Astrocyte (in vitro differentiated cells and primary cell): Measurements from ENCODE around the gene PRKCE. TPM values are rescaled to one million over a fixed set of nuclear protein-coding genes. Genes with fewer than 3 reads are reported as not detected.

Experiments used
- DNase-seq: peaks from one replicate; pipeline ENCODE4 v3.0.0-alpha.2; 2010; ENCODE audit warnings: low read depth
- FAIRE-seq: peaks from 2 replicates; lab custom pipeline; 2011; peaks lifted over from hg19 to GRCh38; lab: Jason Lieb, UNC
- H2AFZ ChIP-seq: 2 replicates; pipeline ENCODE4 v1.6.0; 2012; ENCODE audit warnings: low read depth, low read length, inconsistent platforms
- H3K27ac ChIP-seq: 2 replicates; pipeline ENCODE4 v1.5.1; 2011; ENCODE audit warnings: low read depth, low read length, inconsistent platforms
- H3K27me3 ChIP-seq: 2 replicates; pipeline ENCODE4 v1.6.0; 2011; ENCODE audit warnings: low read length, inconsistent platforms; ENCODE audit not compliant: insufficient read depth
- H3K36me3 ChIP-seq: 2 replicates; pipeline ENCODE4 v1.5.1; 2011; ENCODE audit warnings: low read length, inconsistent platforms; ENCODE audit not compliant: insufficient read depth
- H3K4me1 ChIP-seq: 2 replicates; pipeline ENCODE4 v1.5.1; 2011; ENCODE audit warnings: low read length, inconsistent platforms; ENCODE audit not compliant: insufficient read depth
- H3K4me2 ChIP-seq: 2 replicates; pipeline ENCODE4 v1.6.0; 2012; ENCODE audit warnings: low read length, inconsistent platforms
- H3K4me3 ChIP-seq: 2 replicates; pipeline ENCODE4 v1.5.1; 2011; ENCODE audit warnings: low read depth, mild to moderate bottlenecking, low read length, inconsistent platforms; ENCODE audit not compliant: insufficient read depth
- H3K79me2 ChIP-seq: 2 replicates; pipeline ENCODE4 v1.6.0; 2012; ENCODE audit warnings: mild to moderate bottlenecking, low read length, inconsistent platforms; ENCODE audit not compliant: insufficient read depth
- H3K9ac ChIP-seq: 2 replicates; pipeline ENCODE4 v1.6.0; 2012; ENCODE audit warnings: mild to moderate bottlenecking, low read length, inconsistent platforms
- H3K9me3 ChIP-seq: 2 replicates; pipeline ENCODE4 v1.5.1; 2012; ENCODE audit warnings: low read depth, mild to moderate bottlenecking, low read length, inconsistent platforms; ENCODE audit not compliant: insufficient read depth
- H4K20me1 ChIP-seq: 2 replicates; pipeline ENCODE4 v1.6.0; 2012; ENCODE audit warnings: low read length, inconsistent platforms; ENCODE audit not compliant: insufficient read depth
- H3K27ac Mint-ChIP-seq: one replicate; pipeline ENCODE4 v1.8.0; 2021; ENCODE audit warnings: mild to moderate bottlenecking, mixed read lengths; ENCODE audit not compliant: unreplicated experiment
- H3K27me3 Mint-ChIP-seq: one replicate; pipeline ENCODE4 v1.8.0; 2021; ENCODE audit warnings: low read depth, mixed read lengths; ENCODE audit not compliant: unreplicated experiment
- H3K36me3 Mint-ChIP-seq: one replicate; pipeline ENCODE4 v1.8.0; 2021; ENCODE audit warnings: low read depth, mixed read lengths; ENCODE audit not compliant: unreplicated experiment
- H3K4me1 Mint-ChIP-seq: one replicate; pipeline ENCODE4 v1.8.0; 2021; ENCODE audit warnings: low read depth, mixed read lengths; ENCODE audit not compliant: unreplicated experiment
- H3K4me3 Mint-ChIP-seq: one replicate; pipeline ENCODE4 v1.8.0; 2021; ENCODE audit warnings: mild to moderate bottlenecking, moderate library complexity, mixed read lengths; ENCODE audit not compliant: unreplicated experiment
- H3K9me3 Mint-ChIP-seq: one replicate; pipeline ENCODE4 v1.8.0; 2021; ENCODE audit warnings: mild to moderate bottlenecking, mixed read lengths; ENCODE audit not compliant: unreplicated experiment
- CTCF ChIP-seq: IDR thresholded peaks from 2 replicates; pipeline ENCODE4 v1.5.1; 2011; ENCODE audit warnings: low read depth, mild to moderate bottlenecking, inconsistent platforms, low read length, moderate library complexity; ENCODE audit not compliant: insufficient read depth
- EZH2 ChIP-seq: IDR thresholded peaks from 2 replicates; pipeline ENCODE4 v1.6.1; 2012; ENCODE audit warnings: mild to moderate bottlenecking, low read length, inconsistent platforms; ENCODE audit not compliant: insufficient read depth
- total RNA-seq: library from RNA; stranded (reverse); gene quantifications from 2 replicates; pipeline ENCODE4 v1.2.1, GENCODE V29; 2021

The PRKCE gene
- total RNA-seq, 1 donor from 2014 or later, result 12.8 TPM

GRCh38 chr2:46014911-46015654 is 363.6 kb downstream of the PRKCE start:
- Histone ChIP-seq H3K9me3 (no peaks in the 10 kb centered on the region), H3K27ac (peak overlapping the region; percentile 12), H2AFZ (peak overlapping the region; percentile 62), H3K79me2 (no peaks in the 10 kb centered on the region), H3K27me3 (no peaks in the 10 kb centered on the region), H3K36me3 (no peaks in the 10 kb centered on the region), H3K9ac (no peak overlapping the region), H3K4me1 (peaks cover 11% of the 10 kb centered on the region), H3K4me2 (peak overlapping the region; percentile 50), H3K4me3 (no peak overlapping the region), H4K20me1 (no peaks in the 10 kb centered on the region)
- Mint-ChIP-seq H3K9me3 (no peaks in the 10 kb centered on the region), H3K27ac (peak overlapping the region; percentile 70), H3K4me3 (no peak overlapping the region), H3K36me3 (no peaks in the 10 kb centered on the region), H3K27me3 (no peaks in the 10 kb centered on the region), H3K4me1 (peaks cover 23% of the 10 kb centered on the region)
- TF ChIP-seq CTCF (no peak), EZH2 (no peak)
- peak; percentile 49 for DNase-seq
- no peak for FAIRE-seq

- TF ChIP-seq EZH2 (no peak), CTCF (no peak)
- Histone ChIP-seq H3K79me2 (no peaks in the 10 kb centered on the region), H3K9ac (no peak overlapping the region), H3K4me2 (peak overlapping the region; percentile 50), H3K36me3 (no peaks in the 10 kb centered on the region), H3K4me1 (peaks cover 11% of the 10 kb centered on the region), H3K9me3 (no peaks in the 10 kb centered on the region), H2AFZ (peak overlapping the region; percentile 62), H4K20me1 (no peaks in the 10 kb centered on the region), H3K4me3 (no peak overlapping the region), H3K27me3 (no peaks in the 10 kb centered on the region), H3K27ac (peak overlapping the region; percentile 12)
- peaks cover 3% of the 10 kb centered on the region for H3K9me3 Mint-ChIP-seq
- no peak for FAIRE-seq
- no peak overlapping the region for H3K4me3 Mint-ChIP-seq
- peaks cover 25% of the 10 kb centered on the region for H3K4me1 Mint-ChIP-seq
- H3K27ac Mint-ChIP-seq, result peak overlapping the region; percentile 70
- H3K27me3 Mint-ChIP-seq, result no peaks in the 10 kb centered on the region
- DNase-seq, result no peak
- H3K36me3 Mint-ChIP-seq, result peaks cover 2% of the 10 kb centered on the region
Observed at GRCh38 chr2:46015671-46016070, 364.2 kb downstream of the PRKCE start.

GRCh38 chr2:46016091-46016490 is 364.6 kb downstream of the PRKCE start:
- Histone ChIP-seq H3K36me3 (no peaks in the 10 kb centered on the region), H3K27me3 (no peaks in the 10 kb centered on the region), H3K27ac (no peak overlapping the region), H3K79me2 (no peaks in the 10 kb centered on the region), H3K9me3 (no peaks in the 10 kb centered on the region), H4K20me1 (no peaks in the 10 kb centered on the region), H2AFZ (no peak overlapping the region), H3K4me2 (no peak overlapping the region), H3K9ac (no peak overlapping the region), H3K4me3 (no peak overlapping the region), H3K4me1 (peaks cover 11% of the 10 kb centered on the region)
- Mint-ChIP-seq H3K27ac (peak overlapping the region; percentile 70), H3K36me3 (peaks cover 2% of the 10 kb centered on the region), H3K4me1 (peaks cover 25% of the 10 kb centered on the region), H3K4me3 (no peak overlapping the region), H3K9me3 (peaks cover 6% of the 10 kb centered on the region), H3K27me3 (no peaks in the 10 kb centered on the region)
- no peak for TF ChIP-seq CTCF
- no peak for TF ChIP-seq EZH2
- FAIRE-seq (no peak), DNase-seq (no peak)
